HS-27A (cell line): Measurements from ENCODE around the gene SSBP4.

Experiments
- DNase-seq: peaks from one replicate; pipeline ENCODE4 v3.0.0-alpha.2; 2012; ENCODE audit warnings: low read depth, missing footprints

Gene SSBP4

GRCh38 chr19:18421371-18421959, 2.3 kb downstream of the SSBP4 start:
- DNase-seq, result no peak

GRCh38 chr19:18422530-18423191, 3.5 kb downstream of the SSBP4 start:
- no peak for DNase-seq

- DNase-seq, result no peak
Measured at GRCh38 chr19:18423258-18424020, 4.2 kb downstream of the SSBP4 start.

GRCh38 chr19:18424122-18424889, 5.1 kb downstream of the SSBP4 start:
- DNase-seq, result no peak

GRCh38 chr19:18424890-18425514, 5.8 kb downstream of the SSBP4 start:
- DNase-seq, result no peak

- no peak for DNase-seq
Measured at GRCh38 chr19:18425515-18426415, 6.6 kb downstream of the SSBP4 start.

GRCh38 chr19:18426416-18426767, 7.2 kb downstream of the SSBP4 start:
- DNase-seq, result no peak

GRCh38 chr19:18427080-18427742, 8.0 kb downstream of the SSBP4 start:
- DNase-seq, result no peak

GRCh38 chr19:18427743-18428113, 8.5 kb downstream of the SSBP4 start:
- DNase-seq, result no peak

GRCh38 chr19:18428173-18428786, 9.1 kb downstream of the SSBP4 start:
- DNase-seq, result no peak

- no peak for DNase-seq
Measured at GRCh38 chr19:18428787-18429674, 9.8 kb downstream of the SSBP4 start.

GRCh38 chr19:18429717-18430416, 10.7 kb downstream of the SSBP4 start:
- no peak for DNase-seq

GRCh38 chr19:18430417-18431144, 11.4 kb downstream of the SSBP4 start:
- DNase-seq, result no peak

GRCh38 chr19:18431351-18432197, 12.4 kb downstream of the SSBP4 start:
- DNase-seq, result no peak

- no peak for DNase-seq
Measured at GRCh38 chr19:18432275-18433014, 13.2 kb downstream of the SSBP4 start.
